22Rv1 (cell line): ENCODE data around the gene LRPPRC.

Experiments
- ZFX ChIP-seq: fragments of 450-650 bp; IDR thresholded peaks from 2 replicates; pipeline ENCODE4 v1.6.1; 2017; ENCODE audit warnings: antibody characterized with exemption, borderline replicate concordance
- TF ChIP-seq, protein P1 (sequence below): fragments of 450-650 bp; IDR thresholded peaks from 2 replicates; pipeline ENCODE4 v1.5.1; 2017; ENCODE audit warnings: mild to moderate bottlenecking

- TF ChIP-seq, protein P1, sequence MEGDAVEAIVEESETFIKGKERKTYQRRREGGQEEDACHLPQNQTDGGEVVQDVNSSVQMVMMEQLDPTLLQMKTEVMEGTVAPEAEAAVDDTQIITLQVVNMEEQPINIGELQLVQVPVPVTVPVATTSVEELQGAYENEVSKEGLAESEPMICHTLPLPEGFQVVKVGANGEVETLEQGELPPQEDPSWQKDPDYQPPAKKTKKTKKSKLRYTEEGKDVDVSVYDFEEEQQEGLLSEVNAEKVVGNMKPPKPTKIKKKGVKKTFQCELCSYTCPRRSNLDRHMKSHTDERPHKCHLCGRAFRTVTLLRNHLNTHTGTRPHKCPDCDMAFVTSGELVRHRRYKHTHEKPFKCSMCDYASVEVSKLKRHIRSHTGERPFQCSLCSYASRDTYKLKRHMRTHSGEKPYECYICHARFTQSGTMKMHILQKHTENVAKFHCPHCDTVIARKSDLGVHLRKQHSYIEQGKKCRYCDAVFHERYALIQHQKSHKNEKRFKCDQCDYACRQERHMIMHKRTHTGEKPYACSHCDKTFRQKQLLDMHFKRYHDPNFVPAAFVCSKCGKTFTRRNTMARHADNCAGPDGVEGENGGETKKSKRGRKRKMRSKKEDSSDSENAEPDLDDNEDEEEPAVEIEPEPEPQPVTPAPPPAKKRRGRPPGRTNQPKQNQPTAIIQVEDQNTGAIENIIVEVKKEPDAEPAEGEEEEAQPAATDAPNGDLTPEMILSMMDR: no peak
- no peak for TF ChIP-seq ZFX
Measured at GRCh38 chr2:43998263-43998662, 2.5 kb upstream of the LRPPRC start.
